Right forelimb (tissue), 1 donor: Measurements from ENCODE around the gene FMNL2.

Experiments used
- DNase-seq: peaks from one replicate; pipeline ENCODE4 v3.0.0-alpha.2; 2018

The FMNL2 gene

DNA sequence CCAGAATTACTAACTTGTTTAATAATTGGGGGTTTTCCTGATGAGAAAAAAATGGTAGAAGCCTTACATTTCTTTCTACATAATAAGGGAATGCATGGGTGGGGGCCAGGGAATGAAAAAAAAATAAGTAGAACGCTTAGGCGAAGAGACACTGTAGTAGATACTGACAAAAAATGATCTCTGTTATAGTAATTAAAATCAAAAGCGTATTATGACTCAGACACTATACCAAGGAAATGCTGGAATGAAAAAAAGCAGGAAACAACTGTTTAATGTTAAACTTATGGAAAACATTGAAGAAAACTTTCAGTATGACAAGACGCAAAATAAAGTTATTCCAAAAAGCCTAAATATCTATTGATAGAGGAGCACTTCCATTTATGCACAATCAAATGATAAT, 339.4 kb downstream of the FMNL2 start:
- DNase-seq = no peak

DNA sequence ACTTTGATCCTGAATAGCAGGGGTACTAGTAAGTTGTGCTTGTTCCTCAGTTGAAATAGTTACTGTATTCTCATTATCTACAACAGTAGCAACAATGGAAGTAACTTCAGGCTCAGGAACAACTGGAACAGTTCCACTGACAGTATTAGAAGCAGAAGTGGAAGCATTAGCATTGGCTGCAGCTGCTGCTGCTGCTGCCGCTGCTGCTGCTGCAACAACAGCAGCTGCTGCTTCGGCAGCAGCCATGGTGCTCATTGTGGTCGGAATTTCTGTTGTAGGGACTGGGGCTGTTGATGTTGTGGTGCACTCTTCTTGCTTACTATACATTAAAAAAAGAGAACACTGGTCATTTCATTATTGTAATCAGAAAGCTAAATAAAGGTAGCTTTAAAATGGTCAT, 341.5 kb downstream of the FMNL2 start:
- no peak for DNase-seq

DNA sequence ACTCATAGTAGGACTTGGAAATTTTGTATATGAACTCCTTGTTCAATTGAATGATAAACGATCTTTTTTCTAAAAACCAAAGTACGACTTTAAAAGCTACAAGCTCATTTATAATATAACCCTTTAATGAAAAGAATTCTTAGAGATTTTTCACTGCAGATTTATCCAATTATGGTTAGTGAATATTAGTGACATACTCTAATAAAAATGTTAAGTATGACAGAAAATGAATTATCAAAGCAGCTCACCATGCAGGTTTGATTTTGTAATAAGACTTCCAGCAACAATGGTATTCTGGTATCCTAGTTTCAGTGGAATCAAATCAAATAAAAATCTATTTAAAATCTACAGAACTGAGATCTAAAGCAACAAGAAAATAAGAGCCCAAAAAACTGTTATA, 343.8 kb downstream of the FMNL2 start:
- DNase-seq = no peak

DNA sequence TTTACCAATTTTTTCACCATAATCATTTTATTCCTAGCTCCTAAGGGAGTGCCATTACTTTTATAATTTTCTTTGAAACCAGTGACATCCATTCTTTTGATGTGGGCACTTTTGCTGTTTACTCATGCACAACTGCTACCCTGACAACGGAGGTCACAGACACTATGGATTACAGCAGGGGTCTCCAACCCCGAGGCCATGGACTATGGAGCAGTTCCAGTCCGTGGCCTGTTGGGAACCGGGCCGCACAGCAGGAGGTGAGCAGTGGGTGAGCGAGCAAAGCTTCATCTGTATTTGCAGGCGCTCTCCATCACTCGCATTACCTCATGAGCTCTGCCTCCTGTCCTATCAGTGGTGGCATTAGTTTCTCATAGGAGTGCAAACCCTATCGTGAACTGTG, 347.7 kb downstream of the FMNL2 start:
- DNase-seq = no peak

DNA sequence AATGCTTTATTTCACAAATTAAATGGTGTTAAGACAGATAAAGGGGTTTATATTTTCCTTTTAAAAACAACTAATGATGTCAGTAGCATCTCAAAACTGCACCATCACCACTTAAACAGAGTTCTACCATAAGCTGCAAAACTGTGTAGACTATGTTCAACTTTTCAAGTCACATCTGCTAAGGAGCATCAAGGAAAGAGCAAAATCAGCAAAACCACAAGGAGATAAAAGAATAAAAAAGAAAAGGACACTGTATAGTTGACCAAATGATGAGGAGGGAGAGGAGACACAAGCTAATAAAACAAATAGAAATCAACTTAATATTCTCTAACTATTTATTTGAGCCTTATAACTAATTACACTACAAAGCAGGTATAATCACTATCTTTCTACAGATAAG, 348.4 kb downstream of the FMNL2 start:
- DNase-seq = no peak

DNA sequence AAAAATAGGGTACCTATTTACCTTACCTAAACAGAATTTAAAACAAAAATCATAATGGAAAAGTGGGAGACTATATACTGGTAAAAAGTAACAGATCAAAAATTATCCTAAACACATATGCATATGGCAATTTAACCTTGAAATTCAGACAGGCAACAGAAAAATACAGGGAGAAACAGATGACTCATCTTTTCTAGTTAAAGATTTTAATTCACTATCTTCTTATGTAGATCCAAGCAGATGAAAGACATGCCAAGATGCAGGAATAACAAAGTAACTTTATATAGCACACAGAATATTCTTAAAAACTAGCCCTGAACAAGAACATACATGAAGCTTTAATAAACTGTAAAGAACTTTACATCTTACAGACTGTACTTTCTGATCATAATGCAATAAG, 351.3 kb downstream of the FMNL2 start:
- DNase-seq = no peak

DNA sequence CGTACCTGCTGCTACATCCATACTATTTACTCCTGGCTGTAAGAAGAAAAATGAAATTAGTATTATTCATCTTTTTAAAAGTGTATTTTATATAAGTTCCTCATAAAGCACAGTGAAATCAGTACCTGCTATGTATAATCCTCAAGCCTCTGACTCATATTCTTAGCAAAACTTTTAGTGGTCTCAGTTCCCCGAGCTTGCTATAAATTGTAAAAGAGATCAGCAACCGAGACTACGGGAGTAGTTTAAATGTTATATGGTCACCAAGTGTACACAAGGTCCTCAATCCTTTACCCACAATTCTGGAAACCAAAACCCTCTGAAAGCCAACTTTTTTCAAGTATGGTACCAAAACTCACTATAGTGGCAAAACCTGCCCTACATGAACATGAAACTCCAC, 358.1 kb downstream of the FMNL2 start:
- DNase-seq = no peak

DNA sequence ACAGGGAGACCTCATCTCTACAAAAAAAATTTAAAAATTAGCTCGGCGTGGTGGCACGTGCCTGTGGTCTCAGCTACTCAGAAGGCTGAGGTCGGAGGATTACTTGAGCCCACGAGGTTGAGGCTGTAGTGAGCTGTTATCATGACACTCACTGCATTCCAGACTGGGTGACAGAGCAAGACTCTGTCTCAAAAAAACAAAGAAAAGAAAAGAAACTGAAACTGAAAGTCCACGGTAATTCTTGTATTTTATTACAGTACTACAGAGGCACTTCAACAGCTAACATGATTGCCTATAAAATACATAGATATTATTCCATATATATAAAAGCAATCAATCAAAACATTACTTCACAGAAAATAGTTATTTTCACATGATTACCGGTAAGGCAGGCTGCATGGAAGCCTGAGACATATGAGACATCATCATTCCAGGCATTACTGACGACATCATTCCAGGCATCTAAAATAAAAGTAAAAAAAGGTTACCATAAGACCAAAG, 359.2 kb downstream of the FMNL2 start:
- no peak for DNase-seq

DNA sequence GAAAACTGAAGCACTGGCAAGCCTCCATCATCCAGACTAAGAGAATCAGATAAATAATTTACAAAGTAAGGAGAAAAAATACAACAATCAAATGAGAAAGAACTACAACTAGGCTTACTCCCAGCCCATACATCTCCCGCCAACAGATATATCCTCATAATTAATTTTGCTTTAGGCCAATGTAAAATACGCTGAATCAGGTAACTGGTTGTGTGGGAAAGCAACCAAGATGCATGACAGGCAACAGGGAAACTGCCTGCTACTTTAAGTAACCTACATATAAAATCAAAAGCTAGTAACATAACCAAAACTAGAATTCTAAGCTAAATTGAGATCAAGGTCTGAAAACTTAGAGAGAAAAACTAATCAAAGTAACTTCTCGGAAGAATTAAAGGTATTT, 360.8 kb downstream of the FMNL2 start:
- no peak for DNase-seq

DNA sequence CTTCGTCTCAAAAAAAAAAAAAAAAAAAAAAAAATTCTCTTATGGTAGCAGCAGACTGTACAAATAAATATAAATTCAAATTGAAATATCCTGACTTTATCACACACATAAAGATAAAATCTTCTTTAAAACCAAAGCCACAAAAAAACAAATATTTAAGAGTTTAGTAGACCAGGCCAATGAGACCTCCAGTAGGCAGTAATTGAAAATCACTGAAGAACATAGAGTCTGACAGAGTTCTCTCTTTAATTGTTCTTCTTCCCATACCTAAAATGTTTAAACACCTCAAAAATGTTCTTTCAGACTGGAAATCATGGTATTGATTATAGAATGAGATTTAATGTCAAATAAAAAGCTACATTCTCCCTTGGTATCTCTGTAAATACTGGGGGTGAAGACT, 361.5 kb downstream of the FMNL2 start:
- no peak for DNase-seq
